ENCODE data around the gene KATNBL1.

The KATNBL1 gene

DNA sequence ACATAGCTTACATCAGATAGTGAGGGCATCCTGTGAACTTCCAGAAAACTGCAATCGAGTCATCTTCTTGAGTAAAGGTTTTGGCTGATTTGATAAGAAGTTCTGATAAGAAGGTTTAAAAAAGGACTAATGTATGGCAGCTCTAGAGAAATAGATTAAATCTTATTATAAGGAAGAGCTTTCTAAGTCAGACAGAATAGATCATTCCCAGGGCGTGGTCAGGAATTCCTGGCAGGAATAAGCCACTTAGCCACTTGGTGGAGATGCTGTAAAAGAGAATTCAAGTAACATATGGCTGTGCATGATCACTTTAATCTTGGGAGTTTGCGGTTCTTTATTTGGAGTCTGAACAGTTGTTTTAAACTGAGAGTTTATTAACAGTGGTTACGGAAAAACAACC lies 90.6 kb downstream of the KATNBL1 start:
- DNase-seq (ENCODE audit: low read depth in 1 of 2, low spot score in 1 of 2), result no peak

DNA sequence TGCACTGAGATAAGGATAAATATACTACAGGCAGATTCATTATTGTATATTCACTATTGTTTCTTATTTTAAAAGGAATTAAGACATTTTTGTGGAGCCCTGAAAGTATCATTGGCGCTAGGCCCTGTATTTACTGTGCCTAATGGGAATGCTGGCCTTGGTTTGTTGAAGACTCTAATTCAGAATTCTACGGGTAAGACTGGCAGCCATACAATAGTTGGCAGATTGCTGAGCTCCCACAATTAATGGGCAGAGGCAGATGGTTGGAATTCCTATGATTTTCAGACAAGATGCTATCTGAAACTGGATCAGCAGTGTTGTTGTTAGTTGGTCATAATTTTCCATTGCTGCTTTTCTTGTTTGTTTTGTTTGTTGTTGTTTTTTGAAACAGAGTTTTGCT lies 93.3 kb downstream of the KATNBL1 start:
- no peak for DNase-seq (ENCODE audit: low read depth in 1 of 2, low spot score in 1 of 2)

DNA sequence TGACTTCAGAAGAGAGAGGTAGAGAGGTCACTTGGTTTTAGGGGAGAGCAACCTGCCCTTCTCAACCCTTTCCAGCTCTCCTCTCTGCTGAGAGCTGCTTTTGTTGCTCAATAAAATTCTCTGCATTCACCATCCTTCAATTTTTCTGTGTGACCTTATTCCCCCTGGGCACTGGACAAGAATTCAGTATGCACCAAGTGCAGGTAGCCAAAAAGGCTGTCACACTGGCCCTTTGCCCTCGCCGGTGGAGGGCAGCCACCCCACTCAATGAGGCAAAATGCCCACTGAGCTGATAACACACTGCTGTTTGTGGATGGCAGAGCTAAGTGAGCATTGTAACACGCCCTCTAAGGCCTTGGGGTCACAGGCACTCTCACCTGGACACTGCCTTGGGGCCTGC lies 95.2 kb downstream of the KATNBL1 start:
- no peak for DNase-seq (ENCODE audit: low read depth in 1 of 2, low spot score in 1 of 2)

DNA sequence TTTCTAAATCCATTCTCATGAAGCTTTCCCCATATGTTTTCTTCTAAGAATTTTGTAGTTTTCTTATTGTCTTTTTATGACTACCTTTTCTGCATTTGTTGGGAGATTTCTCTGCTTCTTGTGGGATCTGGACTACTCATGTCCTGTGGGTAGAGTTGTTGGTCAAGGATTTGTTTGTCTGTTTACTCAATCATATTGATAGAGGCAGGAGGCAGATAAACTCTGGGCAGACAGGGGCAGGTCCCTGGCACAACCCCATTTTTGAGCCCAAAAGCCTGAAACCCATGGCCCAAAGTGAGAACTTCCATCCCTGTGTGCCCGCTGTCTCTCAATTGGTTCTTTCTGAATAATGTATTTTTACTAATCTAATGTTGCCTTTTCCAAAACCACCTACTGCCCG lies 95.7 kb downstream of the KATNBL1 start:
- DNase-seq (ENCODE audit: low read depth in 1 of 2, low spot score in 1 of 2), result no peak

DNA sequence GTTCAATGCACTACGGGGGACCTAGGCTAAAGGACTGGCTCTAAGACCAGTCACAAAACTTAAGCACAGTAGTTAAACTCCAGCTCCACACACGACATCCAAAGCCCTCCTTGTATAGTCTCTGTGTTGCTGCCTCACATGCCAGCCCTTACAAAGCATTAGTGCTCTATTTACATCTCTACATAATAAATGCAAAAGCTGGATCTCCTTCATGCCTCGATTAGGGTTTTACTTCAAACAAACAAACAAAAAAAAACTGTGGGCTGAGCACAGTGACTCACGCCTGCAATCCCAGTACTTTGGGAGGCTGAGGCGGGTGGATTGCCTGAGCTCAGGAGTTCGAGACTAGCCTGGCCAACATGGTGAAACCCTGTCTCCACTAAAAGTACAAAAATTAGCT lies 98.4 kb downstream of the KATNBL1 start:
- DNase-seq (ENCODE audit: low read depth in 1 of 2, low spot score in 1 of 2), result no peak

DNA sequence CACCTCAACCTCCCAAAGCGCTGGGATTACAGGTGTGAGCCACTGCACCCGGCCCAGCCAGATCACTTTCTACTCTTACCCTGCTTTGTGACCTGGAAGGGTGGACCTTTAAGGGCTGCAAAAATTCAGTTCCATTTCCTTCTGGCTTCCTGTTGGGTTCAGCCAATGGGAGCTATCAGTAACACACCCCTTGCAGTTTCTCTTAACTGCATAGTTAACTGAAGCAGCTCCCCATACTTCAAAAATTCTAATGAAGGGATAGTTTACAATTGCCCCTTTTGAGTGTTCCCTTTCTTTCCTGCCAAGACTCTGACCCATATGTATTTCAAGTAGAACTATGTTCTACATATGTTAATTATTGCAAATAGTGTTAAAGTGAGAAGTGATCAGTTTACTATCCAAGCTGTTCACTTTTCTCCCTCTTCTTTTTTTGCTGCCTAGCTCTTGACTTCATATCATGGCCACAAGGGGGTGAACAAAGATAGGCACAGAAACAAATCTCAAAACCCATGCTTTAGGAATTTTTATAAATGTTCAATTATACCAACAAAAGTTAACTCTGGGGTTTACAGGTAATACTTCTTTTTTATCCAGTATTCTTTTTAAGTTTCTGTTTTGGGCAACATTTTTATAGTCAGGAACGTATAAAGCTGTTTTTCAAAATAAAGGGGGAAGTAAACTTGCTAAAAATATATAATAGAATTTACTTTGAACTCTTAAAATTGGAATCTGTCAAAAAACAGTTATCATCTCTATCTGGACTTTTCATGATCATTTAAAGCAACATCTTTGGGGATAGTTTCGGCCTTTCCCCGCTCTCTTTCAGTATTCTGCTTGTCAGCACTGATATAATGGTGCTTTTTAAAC lies 99.9 kb downstream of the KATNBL1 start:
- no peak for DNase-seq (ENCODE audit: low read depth in 1 of 2, low spot score in 1 of 2)

DNA sequence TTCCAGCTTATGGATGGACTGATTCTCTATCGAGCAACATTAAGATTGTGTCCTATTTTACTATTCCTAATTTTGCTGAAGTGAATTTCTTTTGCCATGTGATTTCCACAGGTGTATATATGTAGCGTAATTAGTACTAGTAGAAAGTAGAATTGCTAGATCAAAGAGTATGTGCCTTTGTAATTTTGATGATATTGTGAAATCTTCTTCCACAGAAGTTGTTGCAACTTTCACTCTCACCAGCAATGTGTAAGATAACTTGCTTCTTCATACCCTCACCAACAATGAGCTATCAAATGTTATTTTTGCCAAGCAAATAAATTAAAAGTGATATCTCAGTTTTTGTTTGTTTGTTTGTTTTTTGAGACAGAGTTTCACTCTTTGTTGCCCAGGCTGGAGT lies 102.6 kb downstream of the KATNBL1 start:
- no peak for DNase-seq (ENCODE audit: low read depth in 1 of 2, low spot score in 1 of 2)

DNA sequence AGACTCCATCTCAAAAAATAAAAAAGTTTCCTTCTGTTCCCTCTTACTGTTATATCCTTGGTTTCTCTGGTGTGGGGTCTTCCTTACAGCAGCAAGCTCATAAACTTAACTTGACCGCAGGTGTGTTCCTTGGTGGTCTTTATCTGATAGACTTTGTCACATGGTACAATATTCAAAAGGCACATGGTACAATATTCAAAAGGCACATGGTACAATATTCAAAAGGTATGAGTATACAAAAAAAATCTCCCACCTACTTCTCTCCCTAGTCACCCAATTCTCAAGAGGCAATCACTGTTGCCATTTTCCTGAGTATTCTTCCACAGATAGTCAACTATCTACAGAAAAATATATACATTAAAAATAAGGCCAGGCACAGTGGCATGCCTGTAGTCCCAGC lies 103.5 kb downstream of the KATNBL1 start:
- no peak for DNase-seq (ENCODE audit: low read depth in 1 of 2, low spot score in 1 of 2)

DNA sequence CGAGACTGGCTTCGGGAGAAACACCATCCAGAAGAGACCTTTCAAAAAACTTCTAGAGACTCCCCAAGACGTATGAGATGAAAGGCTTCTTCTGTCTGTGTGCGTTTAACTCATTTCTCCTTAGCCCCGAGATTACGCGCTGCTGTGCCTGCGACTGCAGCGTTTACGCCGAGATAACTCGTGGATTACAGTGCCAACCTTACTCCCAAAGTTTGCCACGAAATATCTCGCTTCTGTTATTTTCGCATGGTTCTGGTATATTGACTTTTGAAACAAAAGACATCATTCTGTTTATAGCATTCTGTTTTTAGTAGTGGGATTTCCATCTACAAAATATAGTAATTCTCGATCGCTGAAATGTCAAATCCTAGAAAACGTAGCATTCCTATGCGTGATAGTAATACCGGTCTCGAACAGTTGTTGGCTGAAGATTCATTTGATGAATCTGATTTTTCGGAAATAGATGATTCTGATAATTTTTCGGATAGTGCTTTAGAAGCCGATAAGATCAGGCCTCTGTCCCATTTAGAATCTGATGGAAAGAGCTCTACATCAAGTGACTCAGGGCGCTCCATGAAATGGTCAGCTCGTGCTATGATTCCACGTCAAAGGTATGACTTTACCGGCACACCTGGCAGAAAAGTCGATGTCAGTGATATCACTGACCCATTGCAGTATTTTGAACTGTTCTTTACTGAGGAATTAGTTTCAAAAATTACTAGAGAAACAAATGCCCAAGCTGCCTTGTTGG lies 107.5 kb downstream of the KATNBL1 start:
- no peak for DNase-seq (ENCODE audit: low read depth in 1 of 2, low spot score in 1 of 2)

DNA sequence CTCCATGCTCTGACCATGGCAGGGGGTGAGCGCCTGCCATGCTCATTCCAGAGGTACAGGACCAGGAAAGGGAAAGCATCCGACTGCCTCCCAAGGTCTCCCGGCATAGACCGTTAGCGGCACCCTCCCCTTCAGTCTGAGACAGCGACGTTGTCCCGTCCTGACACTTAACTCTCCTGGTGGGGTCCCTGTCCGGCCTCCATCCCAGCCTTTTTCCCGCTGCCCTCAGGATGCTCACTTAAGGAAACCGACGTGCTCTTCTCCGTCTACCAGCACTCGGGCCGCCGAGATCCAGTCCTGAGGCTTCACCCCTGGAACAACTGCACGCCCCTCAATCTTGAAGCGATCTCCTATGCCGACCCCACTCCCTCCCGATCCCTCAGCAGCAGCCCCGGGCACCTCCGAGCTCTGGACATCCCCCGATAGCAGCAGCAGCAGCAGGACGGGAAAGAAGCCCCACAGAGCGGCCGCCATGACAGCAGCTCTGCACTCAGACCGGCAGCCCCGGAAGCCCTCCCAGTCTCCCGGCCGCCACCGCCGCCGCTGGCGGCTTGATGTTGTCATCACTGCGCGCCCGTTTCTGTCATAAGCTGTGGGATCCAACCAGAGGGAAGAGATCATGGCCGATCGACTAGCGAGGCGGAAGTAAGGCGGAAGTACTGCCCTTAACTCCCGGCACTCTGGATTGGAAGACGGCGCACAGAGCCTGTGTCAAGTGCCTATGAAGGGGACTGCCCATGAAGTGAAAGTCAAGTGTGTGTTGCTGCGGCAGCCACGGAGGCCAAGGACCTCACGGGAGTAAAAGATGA lies 108.3 kb downstream of the KATNBL1 start, which contains the start of the genes EMC7 and PGBD4:
Gene EMC7 (minus strand): TSS at position 497 of the 809 bp plus-strand sequence. CDS start 23 bp downstream, at position 474.
Gene PGBD4 (plus strand): TSS at position 718 of the 809 bp plus-strand sequence. CDS start 449 bp downstream, outside the sequence.
- peak; percentile 98 for DNase-seq (ENCODE audit: low read depth in 1 of 2, low spot score in 1 of 2)

DNA sequence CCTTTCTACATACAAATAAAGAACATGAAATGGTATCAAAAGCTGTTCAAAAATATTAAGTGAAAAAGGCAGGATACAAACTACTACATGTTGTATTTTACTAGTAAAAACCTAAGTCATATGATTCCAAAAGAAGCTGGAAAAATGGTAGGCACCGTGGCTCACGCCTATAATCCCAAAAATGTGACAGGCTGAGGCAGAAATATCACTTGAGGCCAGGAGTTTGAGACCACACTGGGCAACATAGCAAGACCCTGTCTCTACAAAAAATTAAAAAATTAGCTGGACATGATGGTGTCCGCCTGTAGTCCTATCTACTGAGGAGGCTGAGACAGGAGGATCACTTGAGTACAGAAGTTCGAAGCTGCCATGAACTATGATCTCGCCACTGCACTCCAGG lies 110.0 kb downstream of the KATNBL1 start:
- DNase-seq (ENCODE audit: low read depth in 1 of 2, low spot score in 1 of 2), result no peak
